ENCODE data around the gene THSD7B.

THSD7B gene

DNA sequence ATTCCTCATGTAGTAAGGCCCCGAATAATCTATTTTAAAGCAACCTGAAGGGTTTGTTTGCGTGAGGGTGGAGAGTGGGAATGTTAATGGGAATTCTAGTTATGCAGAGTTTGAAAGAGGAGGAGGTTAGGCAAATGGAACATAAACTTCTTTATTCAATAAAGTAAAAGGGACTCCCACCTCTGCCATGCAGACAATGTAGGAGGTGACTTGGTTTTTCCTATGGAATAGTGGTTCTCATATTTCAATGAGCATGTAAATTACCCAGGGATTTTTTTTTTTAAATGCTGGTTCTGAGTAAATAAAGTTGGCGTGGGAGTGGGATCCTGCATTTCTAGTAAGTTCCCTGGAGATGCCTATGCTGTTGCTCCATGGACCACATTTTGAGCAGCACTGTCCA, 367.9 kb downstream of the THSD7B start:
- no peak for TF ChIP-seq EZH2phosphoT487 (IDR thresholded peaks at IDR 0.05; ENCODE audit: borderline replicate concordance)
- TF ChIP-seq, protein P1, sequence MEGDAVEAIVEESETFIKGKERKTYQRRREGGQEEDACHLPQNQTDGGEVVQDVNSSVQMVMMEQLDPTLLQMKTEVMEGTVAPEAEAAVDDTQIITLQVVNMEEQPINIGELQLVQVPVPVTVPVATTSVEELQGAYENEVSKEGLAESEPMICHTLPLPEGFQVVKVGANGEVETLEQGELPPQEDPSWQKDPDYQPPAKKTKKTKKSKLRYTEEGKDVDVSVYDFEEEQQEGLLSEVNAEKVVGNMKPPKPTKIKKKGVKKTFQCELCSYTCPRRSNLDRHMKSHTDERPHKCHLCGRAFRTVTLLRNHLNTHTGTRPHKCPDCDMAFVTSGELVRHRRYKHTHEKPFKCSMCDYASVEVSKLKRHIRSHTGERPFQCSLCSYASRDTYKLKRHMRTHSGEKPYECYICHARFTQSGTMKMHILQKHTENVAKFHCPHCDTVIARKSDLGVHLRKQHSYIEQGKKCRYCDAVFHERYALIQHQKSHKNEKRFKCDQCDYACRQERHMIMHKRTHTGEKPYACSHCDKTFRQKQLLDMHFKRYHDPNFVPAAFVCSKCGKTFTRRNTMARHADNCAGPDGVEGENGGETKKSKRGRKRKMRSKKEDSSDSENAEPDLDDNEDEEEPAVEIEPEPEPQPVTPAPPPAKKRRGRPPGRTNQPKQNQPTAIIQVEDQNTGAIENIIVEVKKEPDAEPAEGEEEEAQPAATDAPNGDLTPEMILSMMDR (conservative IDR thresholded peaks at IDR 0.05; ENCODE audit: low read length) = no peak
- Histone ChIP-seq H3K4me2 (ENCODE audit: low read depth, low read length, poor library complexity, severe bottlenecking) (no peak overlapping the region), H3K4me3 (ENCODE audit: low read length, poor library complexity, severe bottlenecking) (no peak overlapping the region), H2AFZ (ENCODE audit: low read length) (no peak overlapping the region), H3K36me3 (ENCODE audit: insufficient read depth, low read length) (no peaks in the 10 kb centered on the region), H4K20me1 (ENCODE audit: insufficient read depth, low read length, poor library complexity, severe bottlenecking) (no peaks in the 10 kb centered on the region), H3K9ac (ENCODE audit: low read depth, low read length, poor library complexity, severe bottlenecking) (no peak overlapping the region), H3K9me3 (ENCODE audit: insufficient read depth, low read depth, low read length) (no peaks in the 10 kb centered on the region), H3K9me2 (replicated peaks; ENCODE audit: low read depth, low read length) (no peaks in the 10 kb centered on the region), H3K27me3 (ENCODE audit: insufficient read depth, low read length, poor library complexity, severe bottlenecking) (no peaks in the 10 kb centered on the region), H3K79me2 (ENCODE audit: insufficient read depth, low read length) (no peaks in the 10 kb centered on the region), H3K4me1 (ENCODE audit: insufficient read depth, low read length, poor library complexity, severe bottlenecking) (no peaks in the 10 kb centered on the region), H3F3A (ENCODE audit: low read depth) (no peaks in the 10 kb centered on the region)

DNA sequence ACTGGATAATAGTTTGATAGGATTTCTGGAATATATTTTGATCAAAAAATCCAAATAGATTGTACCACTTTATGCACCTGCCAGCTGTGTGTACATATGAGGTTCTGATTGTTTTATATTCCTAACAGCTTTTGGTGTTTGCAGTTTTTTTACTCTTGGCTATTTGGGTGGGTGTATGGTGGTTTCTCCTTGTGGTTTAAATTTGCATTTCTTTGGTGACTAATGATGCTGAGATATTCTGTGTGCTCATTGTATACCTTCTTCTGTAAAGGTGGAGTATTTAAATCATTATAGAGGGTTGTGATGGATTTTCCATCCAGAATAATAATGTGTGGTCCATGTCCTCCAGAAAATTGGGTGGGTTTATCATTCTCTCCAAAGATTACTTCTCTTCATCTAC, 372.9 kb downstream of the THSD7B start:
- Histone ChIP-seq H3K27me3 (ENCODE audit: insufficient read depth, low read length, poor library complexity, severe bottlenecking) (no peaks in the 10 kb centered on the region), H3K79me2 (ENCODE audit: insufficient read depth, low read length) (no peaks in the 10 kb centered on the region), H3K9me2 (replicated peaks; ENCODE audit: low read depth, low read length) (no peaks in the 10 kb centered on the region), H3K4me1 (ENCODE audit: insufficient read depth, low read length, poor library complexity, severe bottlenecking) (no peaks in the 10 kb centered on the region), H3K9ac (ENCODE audit: low read depth, low read length, poor library complexity, severe bottlenecking) (no peak overlapping the region), H4K20me1 (ENCODE audit: insufficient read depth, low read length, poor library complexity, severe bottlenecking) (no peaks in the 10 kb centered on the region), H3K36me3 (ENCODE audit: insufficient read depth, low read length) (no peaks in the 10 kb centered on the region), H3F3A (ENCODE audit: low read depth) (no peaks in the 10 kb centered on the region), H3K9me3 (ENCODE audit: insufficient read depth, low read depth, low read length) (no peaks in the 10 kb centered on the region), H2AFZ (ENCODE audit: low read length) (no peak overlapping the region), H3K4me2 (ENCODE audit: low read depth, low read length, poor library complexity, severe bottlenecking) (no peak overlapping the region), H3K4me3 (ENCODE audit: low read length, poor library complexity, severe bottlenecking) (no peak overlapping the region)
- TF ChIP-seq, protein P1 (conservative IDR thresholded peaks at IDR 0.05; ENCODE audit: low read length) = no peak
- TF ChIP-seq EZH2phosphoT487 (IDR thresholded peaks at IDR 0.05; ENCODE audit: borderline replicate concordance) = no peak

DNA sequence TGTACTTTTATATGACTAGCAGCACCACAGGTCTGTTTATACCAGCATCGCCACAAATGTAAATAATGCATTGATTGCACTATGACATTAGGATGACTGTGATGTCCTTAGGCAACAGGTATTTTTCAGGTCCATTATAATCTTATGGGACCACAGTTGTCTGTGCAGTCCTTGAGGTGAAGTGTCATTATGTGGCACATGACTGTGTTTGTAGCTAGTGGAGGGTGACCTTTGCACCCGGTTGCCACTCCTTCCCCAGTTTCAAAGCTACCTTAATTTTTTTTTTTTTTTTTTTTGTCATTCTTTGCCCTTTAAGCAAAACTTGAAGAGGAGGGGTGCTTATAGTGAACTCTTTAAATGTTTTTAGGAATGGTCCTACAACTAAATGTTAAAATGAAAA, 386.4 kb downstream of the THSD7B start:
- H3K4me1 ChIP-seq (ENCODE audit: insufficient read depth, low read length, poor library complexity, severe bottlenecking) = no peaks in the 10 kb centered on the region
- no peaks in the 10 kb centered on the region for H3K27me3 ChIP-seq (ENCODE audit: insufficient read depth, low read length, poor library complexity, severe bottlenecking)
- H3K36me3 ChIP-seq (ENCODE audit: insufficient read depth, low read length) = no peaks in the 10 kb centered on the region
- H3K9me2 ChIP-seq (replicated peaks; ENCODE audit: low read depth, low read length) = no peaks in the 10 kb centered on the region
- no peak overlapping the region for H3K9ac ChIP-seq (ENCODE audit: low read depth, low read length, poor library complexity, severe bottlenecking)
- H3K4me2 ChIP-seq (ENCODE audit: low read depth, low read length, poor library complexity, severe bottlenecking) = no peak overlapping the region
- no peak overlapping the region for H3K4me3 ChIP-seq (ENCODE audit: low read length, poor library complexity, severe bottlenecking)
- no peaks in the 10 kb centered on the region for H3F3A ChIP-seq (ENCODE audit: low read depth)
- H3K9me3 ChIP-seq (ENCODE audit: insufficient read depth, low read depth, low read length) = no peaks in the 10 kb centered on the region
- H4K20me1 ChIP-seq (ENCODE audit: insufficient read depth, low read length, poor library complexity, severe bottlenecking) = no peaks in the 10 kb centered on the region
- H3K79me2 ChIP-seq (ENCODE audit: insufficient read depth, low read length) = no peaks in the 10 kb centered on the region
- TF ChIP-seq EZH2phosphoT487 (IDR thresholded peaks at IDR 0.05; ENCODE audit: borderline replicate concordance) = no peak
- TF ChIP-seq, protein P1 (conservative IDR thresholded peaks at IDR 0.05; ENCODE audit: low read length) = no peak
- H2AFZ ChIP-seq (ENCODE audit: low read length) = no peak overlapping the region

All from Loucy (cell line).